Effector memory CD8-positive, alpha-beta T cell (primary cell): ENCODE data around the gene PIP4K2C.

Source experiments
- ATAC-seq: fragments of 150-1000 bp; cut with Tn5 transposase; replicated peaks from 2 replicates; pipeline ENCODE4 v1.10.0; 2021; ENCODE audit warnings: mild to moderate bottlenecking, moderate library complexity
- DNase-seq, 3 experiments: peaks; one replicate each; pipeline ENCODE4 v3.0.0; 2021
- H3K27ac Mint-ChIP-seq, 2 donors: one replicate each; pipeline ENCODE4 v1.8.0; 2022; ENCODE audit warnings: mild to moderate bottlenecking in 2 of 2, mixed read lengths in 2 of 2, moderate library complexity in 2 of 2
- H3K27me3 Mint-ChIP-seq, 2 donors: one replicate each; pipeline ENCODE4 v1.8.0; 2022; ENCODE audit warnings: mixed read lengths in 2 of 2
- H3K36me3 Mint-ChIP-seq: one replicate; pipeline ENCODE4 v1.8.0; 2022; ENCODE audit warnings: mild to moderate bottlenecking, moderate library complexity, mixed read lengths; ENCODE audit not compliant: insufficient read depth
- H3K4me1 Mint-ChIP-seq, 2 donors: one replicate each; pipeline ENCODE4 v1.8.0; 2022; ENCODE audit warnings: low read depth in 2 of 2, mixed read lengths in 2 of 2
- H3K4me3 Mint-ChIP-seq, 2 donors: one replicate each; pipeline ENCODE4 v1.8.0; 2022; ENCODE audit warnings: mild to moderate bottlenecking in 2 of 2, mixed read lengths in 2 of 2, moderate library complexity in 2 of 2
- H3K9me3 Mint-ChIP-seq, 2 donors: one replicate each; pipeline ENCODE4 v1.8.0; 2022; ENCODE audit warnings: mixed read lengths in 2 of 2

Gene PIP4K2C

GRCh38 chr12:57619434-57620244 is 28.6 kb downstream of the PIP4K2C start:
- no peaks in the 10 kb centered on the region for H3K9me3 Mint-ChIP-seq
- H3K27me3 Mint-ChIP-seq: peaks cover 81 to 100% of the 10 kb centered on the region in 2 donors
- H3K36me3 Mint-ChIP-seq: peaks cover 3% of the 10 kb centered on the region
- peak overlapping the region; percentile 54 to 62 for H3K4me3 Mint-ChIP-seq
- peak; percentile 62 for ATAC-seq
- H3K4me1 Mint-ChIP-seq: peaks cover 20 to 32% of the 10 kb centered on the region in 2 donors
- DNase-seq: peak in 1 of 3 experiments; percentile 35
- no peak overlapping the region for H3K27ac Mint-ChIP-seq

GRCh38 chr12:57620245-57620935 is 29.4 kb downstream of the PIP4K2C start:
- Mint-ChIP-seq H3K4me1 (peaks cover 20 to 32% of the 10 kb centered on the region in 2 donors), H3K4me3 (peak overlapping the region; percentile 83 to 84), H3K36me3 (peaks cover 3% of the 10 kb centered on the region), H3K27me3 (peaks cover 89 to 100% of the 10 kb centered on the region in 2 donors), H3K27ac (no peak overlapping the region), H3K9me3 (no peaks in the 10 kb centered on the region)
- DNase-seq: no peak
- peak; percentile 3 for ATAC-seq

- DNase-seq: no peak
- H3K27me3 Mint-ChIP-seq: peaks cover 95 to 100% of the 10 kb centered on the region in 2 donors
- peak; percentile 20 for ATAC-seq
- H3K36me3 Mint-ChIP-seq: peaks cover 3% of the 10 kb centered on the region
- peaks cover 20 to 32% of the 10 kb centered on the region in 2 donors for H3K4me1 Mint-ChIP-seq
- no peaks in the 10 kb centered on the region for H3K9me3 Mint-ChIP-seq
- H3K27ac Mint-ChIP-seq: no peak overlapping the region
- peak overlapping the region; percentile 83 to 84 for H3K4me3 Mint-ChIP-seq
Observed at GRCh38 chr12:57620936-57621496, 30.0 kb downstream of the PIP4K2C start.

GRCh38 chr12:57621497-57622292 is 30.7 kb downstream of the PIP4K2C start:
- H3K36me3 Mint-ChIP-seq: peaks cover 4% of the 10 kb centered on the region
- no peak overlapping the region for H3K27ac Mint-ChIP-seq
- peak; percentile 36 to 53 (median 51) for DNase-seq
- H3K9me3 Mint-ChIP-seq: no peaks in the 10 kb centered on the region
- ATAC-seq: peak; percentile 67
- peaks cover 95 to 100% of the 10 kb centered on the region in 2 donors for H3K27me3 Mint-ChIP-seq
- H3K4me1 Mint-ChIP-seq: peaks cover 20 to 32% of the 10 kb centered on the region in 2 donors
- H3K4me3 Mint-ChIP-seq: peak overlapping the region; percentile 83 to 84

GRCh38 chr12:57622293-57623245 is 31.6 kb downstream of the PIP4K2C start:
- Mint-ChIP-seq H3K4me3 (peak overlapping the region; percentile 83 to 84), H3K36me3 (peaks cover 6% of the 10 kb centered on the region), H3K9me3 (no peaks in the 10 kb centered on the region), H3K27me3 (peaks cover 95 to 100% of the 10 kb centered on the region in 2 donors), H3K4me1 (peaks cover 20 to 36% of the 10 kb centered on the region in 2 donors), H3K27ac (no peak overlapping the region)
- DNase-seq (no peak), ATAC-seq (no peak)

GRCh38 chr12:57623385-57623784 is 32.4 kb downstream of the PIP4K2C start:
- no peak overlapping the region for H3K27ac Mint-ChIP-seq
- H3K36me3 Mint-ChIP-seq: peaks cover 6% of the 10 kb centered on the region
- ATAC-seq: no peak
- no peaks in the 10 kb centered on the region for H3K9me3 Mint-ChIP-seq
- no peak for DNase-seq
- H3K4me3 Mint-ChIP-seq: no peak overlapping the region
- H3K4me1 Mint-ChIP-seq: peaks cover 20 to 41% of the 10 kb centered on the region in 2 donors
- peaks cover 95 to 100% of the 10 kb centered on the region in 2 donors for H3K27me3 Mint-ChIP-seq

GRCh38 chr12:57623811-57624390 is 32.9 kb downstream of the PIP4K2C start:
- peaks cover 6% of the 10 kb centered on the region for H3K36me3 Mint-ChIP-seq
- ATAC-seq: no peak
- H3K4me3 Mint-ChIP-seq: no peak overlapping the region
- peaks cover 20 to 41% of the 10 kb centered on the region in 2 donors for H3K4me1 Mint-ChIP-seq
- no peaks in the 10 kb centered on the region for H3K9me3 Mint-ChIP-seq
- no peak for DNase-seq
- peaks cover 97 to 100% of the 10 kb centered on the region in 2 donors for H3K27me3 Mint-ChIP-seq
- no peak overlapping the region for H3K27ac Mint-ChIP-seq

GRCh38 chr12:57624441-57625220 is 33.6 kb downstream of the PIP4K2C start:
- peaks cover 20 to 37% of the 10 kb centered on the region in 2 donors for H3K4me1 Mint-ChIP-seq
- no peak for ATAC-seq
- no peak overlapping the region for H3K4me3 Mint-ChIP-seq
- no peaks in the 10 kb centered on the region for H3K9me3 Mint-ChIP-seq
- H3K36me3 Mint-ChIP-seq: peaks cover 6% of the 10 kb centered on the region
- no peak for DNase-seq
- H3K27me3 Mint-ChIP-seq: peaks cover 94% of the 10 kb centered on the region in 2 donors
- no peak overlapping the region for H3K27ac Mint-ChIP-seq

GRCh38 chr12:57625261-57626032 is 34.5 kb downstream of the PIP4K2C start:
- no peak overlapping the region for H3K4me3 Mint-ChIP-seq
- H3K36me3 Mint-ChIP-seq: peaks cover 6% of the 10 kb centered on the region
- no peaks in the 10 kb centered on the region for H3K9me3 Mint-ChIP-seq
- peaks cover 17 to 29% of the 10 kb centered on the region in 2 donors for H3K4me1 Mint-ChIP-seq
- no peak overlapping the region for H3K27ac Mint-ChIP-seq
- DNase-seq: no peak
- peaks cover 86 to 91% of the 10 kb centered on the region in 2 donors for H3K27me3 Mint-ChIP-seq
- ATAC-seq: no peak

GRCh38 chr12:57626111-57626920 is 35.3 kb downstream of the PIP4K2C start:
- Mint-ChIP-seq H3K4me3 (no peak overlapping the region), H3K27ac (no peak overlapping the region)
- no peak for DNase-seq

More at GRCh38 chr12:57626111-57626920, 35.3 kb downstream of the PIP4K2C start:
- Mint-ChIP-seq H3K36me3 (peaks cover 6% of the 10 kb centered on the region), H3K27me3 (peaks cover 79 to 91% of the 10 kb centered on the region in 2 donors), H3K9me3 (no peaks in the 10 kb centered on the region), H3K4me1 (peaks cover 9 to 21% of the 10 kb centered on the region in 2 donors)
- ATAC-seq: no peak
